ENCODE data around the gene STX16. TPM values are rescaled to one million over a fixed set of nuclear protein-coding genes. Genes with fewer than 3 reads are reported as not detected.

Gene STX16
- total RNA-seq, 2 experiments from 2014 or later, result 108 to 109 TPM

DNA sequence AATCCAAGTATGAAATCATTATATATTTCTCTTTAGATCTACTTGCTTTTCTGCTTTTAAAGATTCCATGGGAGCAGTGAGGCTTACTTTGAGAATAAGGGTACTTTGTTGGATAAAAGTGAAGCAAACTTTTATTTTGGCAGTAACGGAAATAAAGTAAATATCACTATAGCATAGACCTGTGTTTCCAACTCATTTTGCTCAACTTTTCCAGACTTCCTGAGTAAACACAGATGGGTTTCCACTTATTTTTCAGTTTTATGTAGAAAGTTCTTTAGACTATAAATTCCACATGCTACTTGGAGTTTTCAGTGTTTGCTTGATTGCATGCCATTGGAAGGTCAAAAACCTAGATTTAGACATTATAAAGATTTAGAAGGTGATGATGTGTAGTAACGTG, 6.2 kb downstream of the STX16 start:
- Mint-ChIP-seq H3K36me3 (ENCODE audit: low read depth) (peaks cover 53% of the 10 kb centered on the region), H3K4me3 (peak overlapping the region; percentile 60), H3K4me1 (ENCODE audit: low read depth) (peaks cover 69% of the 10 kb centered on the region), H3K27me3 (no peaks in the 10 kb centered on the region), H3K27ac (peak overlapping the region; percentile 82), H3K9me3 (no peaks in the 10 kb centered on the region)
- DNase-seq (no peak), ATAC-seq (no peak)
- ChIA-PET CTCF (interaction anchor here (1.0 to 1.6 kb wide), 3 partner anchors 10 to 551 kb away, joined by 4 read pairs; no protein-coding TSS in a partner anchor), POLR2A (no interaction called here)
- TF ChIP-seq, protein P1, sequence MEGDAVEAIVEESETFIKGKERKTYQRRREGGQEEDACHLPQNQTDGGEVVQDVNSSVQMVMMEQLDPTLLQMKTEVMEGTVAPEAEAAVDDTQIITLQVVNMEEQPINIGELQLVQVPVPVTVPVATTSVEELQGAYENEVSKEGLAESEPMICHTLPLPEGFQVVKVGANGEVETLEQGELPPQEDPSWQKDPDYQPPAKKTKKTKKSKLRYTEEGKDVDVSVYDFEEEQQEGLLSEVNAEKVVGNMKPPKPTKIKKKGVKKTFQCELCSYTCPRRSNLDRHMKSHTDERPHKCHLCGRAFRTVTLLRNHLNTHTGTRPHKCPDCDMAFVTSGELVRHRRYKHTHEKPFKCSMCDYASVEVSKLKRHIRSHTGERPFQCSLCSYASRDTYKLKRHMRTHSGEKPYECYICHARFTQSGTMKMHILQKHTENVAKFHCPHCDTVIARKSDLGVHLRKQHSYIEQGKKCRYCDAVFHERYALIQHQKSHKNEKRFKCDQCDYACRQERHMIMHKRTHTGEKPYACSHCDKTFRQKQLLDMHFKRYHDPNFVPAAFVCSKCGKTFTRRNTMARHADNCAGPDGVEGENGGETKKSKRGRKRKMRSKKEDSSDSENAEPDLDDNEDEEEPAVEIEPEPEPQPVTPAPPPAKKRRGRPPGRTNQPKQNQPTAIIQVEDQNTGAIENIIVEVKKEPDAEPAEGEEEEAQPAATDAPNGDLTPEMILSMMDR (IDR thresholded peaks at IDR 0.05), result no peak
- intact Hi-C loops (cut with micrococcal nuclease), result loop anchor here (5.0 kb wide), 1 partner anchor 180 kb away; no protein-coding TSS in a partner anchor

- intact Hi-C loops (cut with micrococcal nuclease), result loop anchor here (5.0 kb wide), 1 partner anchor 179 kb away; no protein-coding TSS in a partner anchor
- Mint-ChIP-seq H3K4me1 (ENCODE audit: low read depth) (peaks cover 71% of the 10 kb centered on the region), H3K27me3 (no peaks in the 10 kb centered on the region), H3K4me3 (peak overlapping the region; percentile 60), H3K27ac (peak overlapping the region; percentile 82), H3K36me3 (ENCODE audit: low read depth) (peaks cover 47% of the 10 kb centered on the region), H3K9me3 (no peaks in the 10 kb centered on the region)
- DNase-seq (no peak), ATAC-seq (no peak)
- ChIA-PET POLR2A (no interaction called here), CTCF (interaction anchor here (1.0 to 2.3 kb wide), 6 partner anchors 8 to 550 kb away, joined by 4 to 7 read pairs (median 4); no protein-coding TSS in a partner anchor)
- TF ChIP-seq, protein P1 (IDR thresholded peaks at IDR 0.05), result no peak
These were observed 6.9 kb downstream of the STX16 start for GRCh38 chr20:58657986-58658385.

DNA sequence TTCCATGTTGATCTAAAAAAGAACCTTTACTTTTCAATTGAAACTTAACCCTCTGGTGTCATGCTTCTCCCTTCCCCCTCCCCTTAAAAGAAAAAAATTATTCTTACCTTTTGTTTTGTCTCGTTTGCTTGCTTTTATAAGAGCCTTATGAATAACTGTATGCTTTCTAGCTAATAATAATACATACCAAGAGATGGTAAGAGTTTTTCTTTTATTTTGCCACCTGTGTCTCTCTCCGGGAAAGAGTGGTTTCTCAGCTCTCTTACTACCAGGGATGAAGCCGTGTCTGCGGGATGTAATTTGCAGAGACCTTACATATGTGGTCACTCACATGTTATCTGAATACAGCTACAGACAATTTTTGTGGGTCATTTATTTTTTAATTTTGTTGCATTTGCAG, 7.7 kb downstream of the STX16 start:
- H3K9me3 Mint-ChIP-seq, result no peaks in the 10 kb centered on the region
- H3K27ac Mint-ChIP-seq, result peak overlapping the region; percentile 98
- peaks cover 48% of the 10 kb centered on the region for H3K36me3 Mint-ChIP-seq (ENCODE audit: low read depth)
- ATAC-seq (no peak), DNase-seq (no peak)
- CTCF ChIA-PET, result interaction anchor here (0.9 to 2.3 kb wide), 12 partner anchors 7 to 549 kb away, joined by 3 to 13 read pairs (median 4); partner anchors contain the start of gene STX16
- H3K27me3 Mint-ChIP-seq, result no peaks in the 10 kb centered on the region
- POLR2A ChIA-PET, result interaction anchor here (0.7 to 1.3 kb wide), 2 partner anchors 8 to 230 kb away, joined by 3 to 8 read pairs; partner anchors contain the start of gene STX16
- H3K4me3 Mint-ChIP-seq, result peak overlapping the region; percentile 61
- intact Hi-C loops (cut with micrococcal nuclease), result loop anchor here (5.0 kb wide), 1 partner anchor 179 kb away; no protein-coding TSS in a partner anchor
- peaks cover 73% of the 10 kb centered on the region for H3K4me1 Mint-ChIP-seq (ENCODE audit: low read depth)
- TF ChIP-seq, protein P1 (IDR thresholded peaks at IDR 0.05), result no peak

DNA sequence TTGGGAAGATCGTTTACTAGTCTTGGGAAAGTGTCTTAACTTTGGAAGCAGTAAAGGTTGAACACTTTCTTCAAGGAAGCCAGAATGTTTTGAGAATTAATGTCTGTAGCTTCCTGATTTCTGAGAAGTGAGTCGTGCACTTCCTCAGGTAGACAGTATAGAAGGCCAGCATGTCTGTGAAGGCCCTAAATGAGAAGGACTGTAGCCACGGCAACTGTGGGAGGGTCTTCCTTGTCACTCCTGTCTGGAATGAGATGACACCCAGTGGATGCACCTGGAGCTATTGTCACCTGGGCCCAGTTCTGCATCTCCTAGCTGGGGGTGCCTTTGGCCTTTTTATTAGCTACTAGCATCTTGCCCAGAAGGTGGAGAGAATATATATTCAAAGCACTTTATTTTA, 8.8 kb downstream of the STX16 start:
- TF ChIP-seq, protein P1 (IDR thresholded peaks at IDR 0.05), result no peak
- ATAC-seq, result peak; percentile 59
- CTCF ChIA-PET, result interaction anchor here (0.6 to 2.3 kb wide), 12 partner anchors 9 to 425 kb away, joined by 3 to 13 read pairs (median 4); partner anchors contain the start of gene STX16
- Mint-ChIP-seq H3K36me3 (ENCODE audit: low read depth) (peaks cover 52% of the 10 kb centered on the region), H3K27me3 (no peaks in the 10 kb centered on the region), H3K4me3 (peak overlapping the region; percentile 61), H3K9me3 (no peaks in the 10 kb centered on the region), H3K4me1 (ENCODE audit: low read depth) (peaks cover 76% of the 10 kb centered on the region), H3K27ac (peak overlapping the region; percentile 98)
- POLR2A ChIA-PET, result interaction anchor here (0.7 to 1.3 kb wide), 3 partner anchors 9 to 742 kb away, joined by 3 to 8 read pairs (median 4); partner anchors contain the start of gene STX16
- intact Hi-C loops (cut with micrococcal nuclease), result loop anchor here (5.0 kb wide), 1 partner anchor 177 kb away; no protein-coding TSS in a partner anchor
- peak; percentile 35 for DNase-seq

Data from activated CD8-positive, alpha-beta T cell treated with anti-CD3 and anti-CD28 coated beads for 36 hours (primary cell).